Mesenchymal stem cell (in vitro differentiated cells and primary cell): Measurements from ENCODE around the gene SLC24A3.

ENCODE experiments used
- DNase-seq: peaks from one replicate; pipeline ENCODE4 v3.0.0-alpha.2; 2013
- H2AFZ ChIP-seq: one replicate; pipeline ENCODE4 v1.6.1; 2013; ENCODE audit warnings: low read depth, mild to moderate bottlenecking, control low read depth, inconsistent platforms, low read length, moderate library complexity
- H2AK5ac ChIP-seq: 2 replicates; pipeline ENCODE4 v1.6.1; 2013; ENCODE audit warnings: low read length, moderate library complexity, mild to moderate bottlenecking, inconsistent platforms; ENCODE audit not compliant: severe bottlenecking
- H2BK120ac ChIP-seq: one replicate; pipeline ENCODE4 v1.6.1; 2013; ENCODE audit warnings: low read depth, mild to moderate bottlenecking, inconsistent platforms, low read length, moderate library complexity
- H2BK12ac ChIP-seq, 2 experiments: one replicate each; pipeline ENCODE4 v1.6.1; 2013; ENCODE audit warnings: inconsistent platforms in 2 of 2, low read length in 2 of 2, mild to moderate bottlenecking in 2 of 2, moderate library complexity in 2 of 2, control low read depth in 1 of 2
- H2BK15ac ChIP-seq: one replicate; pipeline ENCODE4 v1.6.1; 2013; ENCODE audit warnings: mild to moderate bottlenecking, low read depth, inconsistent platforms; ENCODE audit not compliant: poor library complexity, severe bottlenecking
- H2BK5ac ChIP-seq: 2 replicates; pipeline ENCODE4 v1.6.1; 2013; ENCODE audit warnings: low read depth, mild to moderate bottlenecking, low read length, control low read depth, inconsistent platforms; ENCODE audit not compliant: poor library complexity, severe bottlenecking
- H3K14ac ChIP-seq, 2 experiments: one replicate each; pipeline ENCODE4 v1.6.1; 2013; ENCODE audit warnings: inconsistent platforms in 2 of 2, low read length in 2 of 2, control low read depth in 1 of 2, mild to moderate bottlenecking in 1 of 2, moderate library complexity in 1 of 2
- H3K18ac ChIP-seq, 2 experiments: one replicate each; pipeline ENCODE4 v1.6.1; 2013; ENCODE audit warnings: inconsistent platforms in 2 of 2, low read length in 2 of 2, control low read depth in 1 of 2, low read depth in 1 of 2, mild to moderate bottlenecking in 1 of 2
- H3K23ac ChIP-seq, 2 experiments: one replicate each; pipeline ENCODE4 v1.6.1; 2013; ENCODE audit warnings: inconsistent platforms in 2 of 2, low read length in 2 of 2, mild to moderate bottlenecking in 2 of 2, moderate library complexity in 2 of 2, control low read depth in 1 of 2
- H3K27ac ChIP-seq: 2 replicates; pipeline ENCODE4 v1.5.1; 2013; ENCODE audit warnings: mild to moderate bottlenecking, moderate library complexity, low read length, control low read depth, inconsistent platforms; ENCODE audit not compliant: poor library complexity, severe bottlenecking
- H3K27me3 ChIP-seq, 2 experiments: 2 replicates each; pipeline versions ENCODE4 v1.6.1 to v1.7.0; 2013; ENCODE audit warnings: low read length in 2 of 2, mild to moderate bottlenecking in 2 of 2, moderate library complexity in 2 of 2, control low read depth in 1 of 2, inconsistent platforms in 1 of 2; ENCODE audit not compliant: control insufficient read depth in 1 of 2, insufficient read depth in 1 of 2
- H3K36me3 ChIP-seq, 2 experiments: 2 replicates each; pipeline versions ENCODE4 v1.6.1 to v1.7.0; 2013; ENCODE audit warnings: low read length in 2 of 2, control low read depth in 1 of 2, inconsistent platforms in 1 of 2, low read depth in 1 of 2, mild to moderate bottlenecking in 1 of 2; ENCODE audit not compliant: insufficient read depth in 2 of 2, control insufficient read depth in 1 of 2
- H3K4ac ChIP-seq, 2 experiments: one replicate each; pipeline ENCODE4 v1.6.1; 2013; ENCODE audit warnings: inconsistent platforms in 2 of 2, low read length in 2 of 2, mild to moderate bottlenecking in 2 of 2, moderate library complexity in 2 of 2, control low read depth in 1 of 2, low read depth in 1 of 2
- H3K4me1 ChIP-seq: 2 replicates; pipeline ENCODE4 v1.6.1; 2013; ENCODE audit warnings: low read depth, low read length, control low read depth; ENCODE audit not compliant: control insufficient read depth, insufficient read depth
- H3K4me2 ChIP-seq: 2 replicates; pipeline ENCODE4 v1.6.1; 2013; ENCODE audit warnings: low read length, mild to moderate bottlenecking, inconsistent platforms; ENCODE audit not compliant: poor library complexity, severe bottlenecking
- H3K4me3 ChIP-seq, 2 experiments: 2 replicates each; pipeline versions ENCODE4 v1.5.1 to v1.7.0; 2013; ENCODE audit warnings: low read length in 2 of 2, mild to moderate bottlenecking in 2 of 2, control low read depth in 1 of 2, low read depth in 1 of 2; ENCODE audit not compliant: insufficient read depth in 1 of 2
- H3K79me1 ChIP-seq: replicated peaks from 2 replicates; pipeline ENCODE4 v1.6.1; 2013; ENCODE audit warnings: mild to moderate bottlenecking, control low read depth, low read length, inconsistent platforms; ENCODE audit not compliant: poor library complexity, severe bottlenecking
- H3K9ac ChIP-seq: 2 replicates; pipeline ENCODE4 v1.7.0; 2013; ENCODE audit warnings: mild to moderate bottlenecking, low read length, moderate library complexity
- H3K9me3 ChIP-seq: 2 replicates; pipeline ENCODE4 v1.7.0; 2013; ENCODE audit warnings: mild to moderate bottlenecking, low read length; ENCODE audit not compliant: control insufficient read depth
- H4K8ac ChIP-seq: one replicate; pipeline ENCODE4 v1.6.1; 2013; ENCODE audit warnings: inconsistent platforms, mild to moderate bottlenecking, low read length, moderate library complexity
- H4K91ac ChIP-seq: one replicate; pipeline ENCODE4 v1.6.1; 2013; ENCODE audit warnings: mild to moderate bottlenecking, low read length, inconsistent platforms
- WGBS: methylation state at CpG from one replicate; pipeline ENCODE4 v1.1.7; 2013; ENCODE audit warnings: mixed read lengths; 5-methylcytosine and 5-hydroxymethylcytosine counted together

Gene SLC24A3

DNA sequence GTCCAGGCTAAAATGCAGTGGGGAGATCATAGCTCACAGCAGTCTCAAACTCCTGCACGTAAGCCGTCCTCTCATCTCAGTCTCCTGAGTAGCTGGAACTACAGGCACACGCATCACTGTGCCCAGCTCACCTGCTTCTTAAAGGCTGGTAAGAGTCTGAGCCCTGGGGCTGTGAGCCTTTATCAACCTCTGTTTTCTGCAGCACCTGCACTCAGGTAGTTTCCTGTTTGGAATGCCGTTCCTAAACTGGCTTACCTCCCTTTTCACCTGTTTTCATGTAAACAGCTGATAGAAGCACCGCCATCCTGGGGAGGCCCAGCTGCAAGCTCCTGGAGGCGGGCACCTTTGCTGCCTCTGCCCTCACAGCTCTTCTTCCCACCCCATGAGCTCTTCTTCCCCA is 45.4 kb downstream of the SLC24A3 start:
- WGBS, result 65% methylated on average over 6 of the region's 6 CpGs

DNA sequence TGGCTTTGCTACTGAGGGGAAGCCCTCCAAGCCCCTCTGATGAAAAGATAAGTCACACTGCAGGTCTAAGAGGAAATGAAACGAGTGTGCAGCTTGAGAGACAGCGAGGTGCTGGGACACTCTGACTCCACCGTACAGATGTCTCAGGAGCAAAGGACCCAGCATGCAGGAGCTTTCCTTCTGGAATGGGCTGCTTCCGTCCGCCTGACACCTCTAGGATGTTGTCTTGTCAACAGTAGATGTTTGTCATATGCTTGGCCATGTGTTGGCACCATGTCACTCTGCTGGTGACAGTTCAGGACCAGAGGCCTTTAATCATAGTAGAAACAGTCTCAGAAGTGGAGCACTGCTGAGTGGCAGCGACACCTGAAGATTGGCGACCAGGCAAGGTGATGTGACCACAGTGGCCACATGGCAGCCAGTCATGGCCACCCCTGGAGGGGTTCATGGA is 46.7 kb downstream of the SLC24A3 start:
- Histone ChIP-seq H3K36me3 (no peaks in the 10 kb centered on the region), H4K91ac (no peak overlapping the region), H3K18ac (no peak overlapping the region), H3K4me1 (no peaks in the 10 kb centered on the region), H2BK12ac (no peak overlapping the region), H3K27ac (no peak overlapping the region), H3K79me1 (no peaks in the 10 kb centered on the region), H2BK120ac (no peak overlapping the region), H3K9ac (no peak overlapping the region), H2BK15ac (no peak overlapping the region), H3K9me3 (no peaks in the 10 kb centered on the region), H3K4me3 (no peak overlapping the region), H2BK5ac (no peak overlapping the region), H2AFZ (no peak overlapping the region), H4K8ac (no peak overlapping the region), H2AK5ac (no peak overlapping the region), H3K23ac (no peak overlapping the region), H3K4me2 (no peak overlapping the region), H3K27me3 (no peaks in the 10 kb centered on the region), H3K4ac (no peak overlapping the region), H3K14ac (no peak overlapping the region)
- DNase-seq, result no peak
- WGBS, result 77% methylated on average over 7 of the region's 7 CpGs

More for the DNA sequence above, 45.4 kb downstream of the SLC24A3 start:
- Histone ChIP-seq H4K8ac (no peak overlapping the region), H3K36me3 (no peaks in the 10 kb centered on the region), H3K4me2 (no peak overlapping the region), H2BK5ac (no peak overlapping the region), H3K4me3 (no peak overlapping the region), H4K91ac (no peak overlapping the region), H3K23ac (no peak overlapping the region), H3K9ac (no peak overlapping the region), H3K4ac (no peak overlapping the region), H3K14ac (no peak overlapping the region), H3K27ac (no peak overlapping the region), H2BK15ac (no peak overlapping the region), H3K18ac (no peak overlapping the region), H3K4me1 (no peaks in the 10 kb centered on the region), H2BK12ac (no peak overlapping the region), H3K9me3 (no peaks in the 10 kb centered on the region), H3K27me3 (no peaks in the 10 kb centered on the region), H2AK5ac (no peak overlapping the region), H3K79me1 (no peaks in the 10 kb centered on the region), H2BK120ac (no peak overlapping the region), H2AFZ (no peak overlapping the region)
- no peak for DNase-seq

- Histone ChIP-seq H4K8ac (no peak overlapping the region), H3K36me3 (no peaks in the 10 kb centered on the region), H2BK5ac (no peak overlapping the region), H2BK15ac (no peak overlapping the region), H3K18ac (no peak overlapping the region), H3K4me3 (no peak overlapping the region), H3K4ac (no peak overlapping the region), H2BK120ac (no peak overlapping the region), H3K9me3 (no peaks in the 10 kb centered on the region), H3K27ac (no peak overlapping the region), H2BK12ac (no peak overlapping the region), H2AK5ac (no peak overlapping the region), H3K9ac (peak overlapping the region; percentile 21), H2AFZ (no peak overlapping the region), H4K91ac (no peak overlapping the region), H3K23ac (no peak overlapping the region), H3K14ac (no peak overlapping the region), H3K4me1 (no peaks in the 10 kb centered on the region), H3K79me1 (no peaks in the 10 kb centered on the region), H3K27me3 (no peaks in the 10 kb centered on the region), H3K4me2 (no peak overlapping the region)
- WGBS, result 63% methylated on average over 9 of the region's 9 CpGs
- peak; percentile 38 for DNase-seq
Measured at GRCh38 chr20:19260412-19261090, 48.1 kb downstream of the SLC24A3 start.

DNA sequence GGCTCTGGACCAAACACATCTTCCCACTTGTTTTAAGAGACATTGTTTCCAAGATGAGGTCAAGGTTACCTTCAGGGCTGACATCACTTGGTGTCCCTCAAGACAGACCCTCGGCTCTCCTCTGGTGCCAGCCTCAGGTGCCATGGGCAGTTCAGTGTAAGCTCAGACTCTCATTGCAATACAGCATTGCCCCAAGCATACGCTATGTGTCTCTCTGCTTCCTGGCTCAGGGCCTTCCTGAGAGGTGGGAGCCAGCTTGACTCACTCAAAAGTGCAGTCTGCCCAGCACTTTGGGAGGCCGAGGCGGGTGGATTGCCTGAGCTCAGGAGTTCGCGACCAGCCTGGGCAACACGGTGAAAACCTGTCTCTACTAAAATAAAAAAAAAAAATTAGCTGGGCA is 51.7 kb downstream of the SLC24A3 start:
- H3K4me1 ChIP-seq, result no peaks in the 10 kb centered on the region
- H2BK12ac ChIP-seq, result no peak overlapping the region
- H2BK120ac ChIP-seq, result no peak overlapping the region
- DNase-seq, result no peak
- H4K8ac ChIP-seq, result no peak overlapping the region
- no peak overlapping the region for H3K18ac ChIP-seq
- WGBS, result 97% methylated on average over 5 of the region's 7 CpGs
- H3K4me2 ChIP-seq, result no peak overlapping the region
- H3K9ac ChIP-seq, result no peak overlapping the region
- no peak overlapping the region for H2AFZ ChIP-seq
- H2BK15ac ChIP-seq, result no peak overlapping the region
- no peak overlapping the region for H2BK5ac ChIP-seq
- H3K4ac ChIP-seq, result no peak overlapping the region
- no peak overlapping the region for H2AK5ac ChIP-seq
- H3K14ac ChIP-seq, result no peak overlapping the region
- no peak overlapping the region for H3K23ac ChIP-seq
- H3K79me1 ChIP-seq, result no peaks in the 10 kb centered on the region
- no peaks in the 10 kb centered on the region for H3K36me3 ChIP-seq
- no peak overlapping the region for H3K4me3 ChIP-seq
- H3K9me3 ChIP-seq, result no peaks in the 10 kb centered on the region
- H4K91ac ChIP-seq, result no peak overlapping the region
- H3K27me3 ChIP-seq, result no peaks in the 10 kb centered on the region
- H3K27ac ChIP-seq, result no peak overlapping the region
